ENCODE results near the gene MYO5B.

Gene MYO5B

GRCh38 chr18:49859021-49859359, 336.0 kb downstream of the MYO5B start:
- no peak for DNase-seq (ENCODE audit: low read depth in 2 of 2, low spot score in 1 of 2)

- DNase-seq (ENCODE audit: low read depth in 2 of 2, low spot score in 1 of 2): peak; percentile 3 to 30
Observed at GRCh38 chr18:49858309-49859020, 336.5 kb downstream of the MYO5B start.

- DNase-seq (ENCODE audit: low read depth in 2 of 2, low spot score in 1 of 2): no peak
Observed at GRCh38 chr18:49857708-49858107, 337.2 kb downstream of the MYO5B start.

- DNase-seq (ENCODE audit: low read depth in 2 of 2, low spot score in 1 of 2): no peak
Observed at GRCh38 chr18:49856496-49856895, 338.5 kb downstream of the MYO5B start.

DNA sequence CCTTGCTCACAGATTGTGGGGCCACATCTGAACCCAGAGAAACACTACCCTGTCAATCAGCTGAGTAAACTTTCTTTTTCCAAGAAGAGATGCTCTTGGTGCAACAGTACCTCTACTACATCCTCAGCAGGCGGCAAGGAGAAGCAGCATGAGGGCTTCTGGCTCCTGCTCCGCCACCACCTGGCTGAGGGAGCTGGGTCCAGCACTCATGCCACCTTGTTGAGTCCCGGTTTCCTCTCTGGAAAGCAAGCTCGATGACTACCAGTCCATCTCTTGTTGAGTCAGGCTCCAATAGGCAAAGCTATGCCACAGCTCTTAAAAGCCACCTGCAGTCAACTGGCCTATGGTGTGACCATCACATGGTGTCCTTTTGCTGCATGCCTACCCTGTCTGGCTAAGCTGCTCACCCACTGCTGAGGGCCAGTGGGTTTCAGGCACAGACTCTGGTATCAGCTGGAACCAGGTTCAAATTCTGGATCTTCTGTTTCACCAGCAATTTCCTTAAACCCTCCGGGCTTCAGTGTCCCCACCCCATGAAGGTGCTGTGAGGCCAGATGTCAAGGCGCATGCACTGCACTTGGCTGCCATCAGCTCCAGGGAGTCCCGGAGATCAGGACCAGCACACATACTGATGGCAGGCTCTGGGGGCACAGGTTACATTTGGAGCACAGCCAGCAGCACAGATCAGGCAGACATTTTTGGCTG, 339.1 kb downstream of the MYO5B start:
- DNase-seq (ENCODE audit: low read depth in 2 of 2, low spot score in 1 of 2): no peak

GRCh38 chr18:49854681-49855080, 340.3 kb downstream of the MYO5B start:
- DNase-seq (ENCODE audit: low read depth in 2 of 2, low spot score in 1 of 2): no peak

GRCh38 chr18:49853436-49853835, 341.5 kb downstream of the MYO5B start:
- DNase-seq (ENCODE audit: low read depth in 2 of 2, low spot score in 1 of 2): no peak

- DNase-seq (ENCODE audit: low read depth in 2 of 2, low spot score in 1 of 2): no peak
Observed at GRCh38 chr18:49853011-49853410, 341.9 kb downstream of the MYO5B start.

GRCh38 chr18:49851624-49852023, 343.3 kb downstream of the MYO5B start:
- no peak for DNase-seq (ENCODE audit: low read depth in 2 of 2, low spot score in 1 of 2)

DNA sequence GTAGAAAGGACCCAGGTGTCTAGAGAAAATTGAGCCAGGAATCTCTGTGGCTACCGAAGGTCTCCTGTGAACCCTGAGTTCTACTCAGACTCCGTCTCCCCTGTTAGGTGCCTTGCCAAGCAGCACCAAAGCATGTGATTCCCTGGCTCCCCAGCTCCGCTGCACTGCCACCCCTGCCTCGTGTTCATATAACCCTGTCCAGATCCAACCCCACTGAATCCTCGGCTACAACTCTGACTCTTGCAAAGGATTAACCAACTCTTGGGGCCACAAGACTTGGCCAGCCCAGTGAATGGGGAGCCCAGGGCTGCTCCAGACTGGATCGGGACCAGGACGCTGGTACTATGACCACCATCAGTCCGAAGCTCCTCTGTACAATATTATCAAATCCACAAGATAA, 344.3 kb downstream of the MYO5B start:
- DNase-seq (ENCODE audit: low read depth in 2 of 2, low spot score in 1 of 2): no peak

DNA sequence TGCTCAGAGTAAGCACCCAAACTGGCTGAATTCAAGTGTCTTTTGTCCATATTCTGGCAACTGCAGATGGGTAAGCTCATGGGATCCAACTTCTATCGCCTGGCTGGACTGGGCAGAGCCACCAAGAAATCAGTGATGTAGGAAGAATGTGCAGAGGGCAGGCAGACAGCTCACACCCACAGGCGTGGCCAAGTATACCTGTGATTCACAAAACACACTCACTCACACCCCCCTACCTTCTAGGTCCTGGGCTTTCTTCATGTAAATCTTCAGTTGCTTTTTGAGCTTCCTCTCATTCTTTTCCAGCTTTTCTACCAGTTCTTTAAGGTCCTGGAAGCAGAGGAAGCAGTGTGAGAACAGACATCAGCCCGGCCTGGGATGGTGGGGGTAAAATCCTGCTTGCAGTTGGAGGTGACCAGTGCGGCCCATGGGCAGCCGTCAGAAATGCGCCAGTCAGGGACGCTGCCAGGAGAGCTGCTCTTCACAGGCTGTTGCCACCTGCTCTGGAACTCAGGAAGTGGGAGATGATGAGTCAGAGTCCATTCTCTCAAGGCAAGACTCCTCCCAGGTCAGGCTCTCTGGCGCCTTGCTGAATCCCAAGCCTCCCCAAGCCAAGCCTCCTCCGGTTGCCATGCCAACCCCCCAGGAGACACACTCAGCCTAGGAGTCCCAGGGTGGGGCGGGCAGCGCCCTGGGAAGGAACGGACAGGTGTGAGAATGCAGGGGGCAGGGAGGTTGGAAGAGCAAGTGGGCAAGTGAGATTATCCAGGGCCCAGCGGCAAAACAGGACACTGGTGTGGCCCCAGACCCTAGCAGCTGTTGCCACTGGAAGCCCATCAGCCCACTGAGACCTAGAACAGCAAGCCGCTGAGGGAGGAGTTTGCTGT, 345.4 kb downstream of the MYO5B start:
- DNase-seq (ENCODE audit: low read depth in 2 of 2, low spot score in 1 of 2): no peak

- DNase-seq (ENCODE audit: low read depth in 2 of 2, low spot score in 1 of 2): no peak
Observed at GRCh38 chr18:49848115-49848514, 346.8 kb downstream of the MYO5B start.

DNA sequence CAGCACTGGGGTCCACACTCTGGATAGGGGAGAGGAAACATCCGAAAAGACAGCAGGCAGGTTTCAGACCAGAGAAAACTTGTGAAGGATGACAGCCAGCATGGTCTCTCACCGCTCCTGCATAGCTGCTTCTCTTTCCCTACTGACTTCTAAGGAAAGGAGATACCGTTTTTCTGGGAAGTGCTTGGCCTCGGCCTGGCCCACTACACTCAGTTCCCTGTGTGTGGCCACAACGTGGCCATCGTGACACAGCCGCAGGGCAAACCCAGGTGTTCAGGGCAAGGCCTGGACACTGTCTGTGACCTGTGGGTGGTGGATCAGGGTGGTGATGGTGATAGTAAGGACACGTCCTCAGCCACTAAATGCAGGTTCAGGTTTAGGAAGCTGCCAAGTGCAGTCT, 347.4 kb downstream of the MYO5B start:
- no peak for DNase-seq (ENCODE audit: low read depth in 2 of 2, low spot score in 1 of 2)

DNA sequence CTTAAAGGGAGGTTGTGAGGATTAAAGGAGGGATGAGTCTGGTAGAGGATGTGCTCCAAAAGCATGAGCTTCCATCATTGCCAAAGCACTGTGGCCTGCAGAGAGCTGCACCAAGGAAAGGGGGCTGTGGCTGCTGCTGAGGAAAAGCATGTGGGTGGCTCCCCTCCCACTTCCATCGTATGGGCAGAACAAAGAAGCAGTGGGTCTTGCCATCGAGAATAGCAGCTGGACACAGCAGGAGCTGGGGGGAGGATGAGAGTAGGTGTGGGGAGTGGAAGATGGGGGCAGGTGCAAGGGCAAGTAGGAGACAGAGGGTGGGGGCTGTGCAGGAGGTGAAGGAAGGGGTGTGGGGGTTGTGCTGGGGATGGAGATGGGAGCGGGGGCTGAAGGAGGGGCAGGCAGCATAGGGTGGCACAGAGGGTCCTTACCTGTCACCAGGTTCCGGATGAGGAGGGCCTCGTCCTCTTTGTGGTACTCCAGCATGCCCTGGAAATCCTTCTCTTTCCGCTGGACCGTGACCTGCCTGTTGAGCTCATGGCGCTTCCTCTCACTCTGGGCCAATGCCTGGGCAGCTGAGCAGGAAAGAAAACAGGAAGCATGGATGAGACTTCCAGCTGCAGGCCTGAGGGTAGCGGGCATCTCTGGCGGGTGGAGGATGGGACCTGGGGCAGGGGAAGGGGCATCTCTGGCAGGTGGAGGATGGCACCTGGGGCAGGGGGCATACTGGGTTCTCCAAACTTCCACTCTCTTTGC, 348.1 kb downstream of the MYO5B start:
- no peak for DNase-seq (ENCODE audit: low read depth in 2 of 2, low spot score in 1 of 2)

- DNase-seq (ENCODE audit: low read depth in 2 of 2, low spot score in 1 of 2): no peak
Observed at GRCh38 chr18:49846361-49846662, 348.6 kb downstream of the MYO5B start.

GRCh38 chr18:49845629-49846360, 349.2 kb downstream of the MYO5B start:
- no peak for DNase-seq (ENCODE audit: low read depth in 2 of 2, low spot score in 1 of 2)

DNA sequence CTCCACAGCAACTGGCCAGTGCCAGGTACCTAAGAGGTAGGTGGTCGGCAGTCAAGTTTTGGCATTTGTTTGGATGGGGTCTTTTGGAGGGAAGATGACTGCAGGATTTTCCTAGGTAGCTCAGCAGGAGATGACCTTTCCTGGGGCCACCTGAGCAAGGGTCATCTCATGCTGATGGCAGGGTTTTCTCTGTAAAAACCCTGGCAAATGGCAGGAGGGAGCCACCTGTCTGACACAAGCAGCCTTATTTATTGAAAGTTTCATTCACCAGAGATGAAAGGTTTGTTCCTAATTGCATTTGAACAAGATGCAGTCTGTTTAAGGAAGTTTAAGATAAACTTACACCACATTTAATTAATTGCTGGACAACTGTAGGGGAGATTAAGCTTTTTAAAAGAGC, 350.0 kb downstream of the MYO5B start:
- DNase-seq (ENCODE audit: low read depth in 2 of 2, low spot score in 1 of 2): no peak

GRCh38 chr18:49843778-49844625, 350.9 kb downstream of the MYO5B start:
- DNase-seq (ENCODE audit: low read depth in 2 of 2, low spot score in 1 of 2): no peak

GRCh38 chr18:49843131-49843530, 351.8 kb downstream of the MYO5B start:
- no peak for DNase-seq (ENCODE audit: low read depth in 2 of 2, low spot score in 1 of 2)

DNA sequence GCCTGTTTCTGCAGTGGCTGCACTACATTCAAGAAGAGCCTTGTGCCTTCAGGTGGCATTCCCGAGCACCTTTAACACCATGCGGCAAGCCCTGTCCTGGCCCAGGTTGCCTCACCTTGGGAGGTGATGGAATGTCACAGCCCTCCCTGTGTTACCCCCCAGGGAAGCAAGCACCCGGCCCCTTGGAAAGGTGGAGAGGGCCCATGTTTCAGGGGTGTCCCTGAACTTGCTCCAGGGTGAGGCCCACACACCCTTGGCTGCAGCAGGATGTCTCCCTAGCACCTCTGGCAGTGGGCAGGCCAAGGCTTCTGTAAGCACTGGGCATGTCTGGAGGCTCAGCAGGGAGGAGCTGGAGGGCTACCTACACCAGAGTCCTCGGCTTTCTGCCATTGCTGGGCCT, 352.3 kb downstream of the MYO5B start:
- no peak for DNase-seq (ENCODE audit: low read depth in 2 of 2, low spot score in 1 of 2)
